ENCODE measurements around the gene CHST12. TPM values are rescaled to one million over a fixed set of nuclear protein-coding genes. Genes with fewer than 3 reads are reported as not detected.

CHST12 gene
- total RNA-seq, 1 donor from 2014 or later: 29.8 TPM

GRCh38 chr7:2409745-2410414 is 6.5 kb downstream of the CHST12 start:
- DNase-seq (no peak), ATAC-seq (no peak)
- no peaks in the 10 kb centered on the region for H3K36me3 ChIP-seq
- no peaks in the 10 kb centered on the region for H3K9me3 ChIP-seq
- peak overlapping the region; percentile 56 for H3K27ac ChIP-seq
- intact Hi-C loops (cut with DNase I): loop anchor here (10.0 kb wide), 1 partner anchor 535 kb away; no protein-coding TSS in a partner anchor
- H3K4me1 ChIP-seq: peaks cover 69% of the 10 kb centered on the region
- TF ChIP-seq CTCF (IDR thresholded peaks at IDR 0.05): no peak
- H3K4me3 ChIP-seq: no peak overlapping the region
- H3K27me3 ChIP-seq: no peaks in the 10 kb centered on the region

GRCh38 chr7:2411049-2411448 is 7.6 kb downstream of the CHST12 start:
- Histone ChIP-seq H3K4me3 (no peak overlapping the region), H3K27me3 (no peaks in the 10 kb centered on the region), H3K27ac (no peak overlapping the region), H3K4me1 (peaks cover 57% of the 10 kb centered on the region), H3K9me3 (no peaks in the 10 kb centered on the region), H3K36me3 (no peaks in the 10 kb centered on the region)
- DNase-seq: no peak
- intact Hi-C loops (cut with DNase I): no loop called here
- no peak for ATAC-seq
- no peak for TF ChIP-seq CTCF (IDR thresholded peaks at IDR 0.05)

- ATAC-seq (no peak), DNase-seq (no peak)
- intact Hi-C loops (cut with DNase I): no loop called here
- H3K9me3 ChIP-seq: no peaks in the 10 kb centered on the region
- peak overlapping the region; percentile 37 for H3K27ac ChIP-seq
- no peaks in the 10 kb centered on the region for H3K36me3 ChIP-seq
- H3K4me3 ChIP-seq: no peak overlapping the region
- H3K4me1 ChIP-seq: peaks cover 57% of the 10 kb centered on the region
- TF ChIP-seq CTCF (IDR thresholded peaks at IDR 0.05): no peak
- no peaks in the 10 kb centered on the region for H3K27me3 ChIP-seq
These were observed 8.6 kb downstream of the CHST12 start for GRCh38 chr7:2411815-2412586.

GRCh38 chr7:2412587-2413201 is 9.3 kb downstream of the CHST12 start:
- H3K4me3 ChIP-seq: no peak overlapping the region
- no peaks in the 10 kb centered on the region for H3K36me3 ChIP-seq
- ATAC-seq: no peak
- H3K4me1 ChIP-seq: peaks cover 51% of the 10 kb centered on the region
- no peaks in the 10 kb centered on the region for H3K27me3 ChIP-seq
- no peaks in the 10 kb centered on the region for H3K9me3 ChIP-seq
- intact Hi-C loops (cut with DNase I): no loop called here
- no peak for TF ChIP-seq CTCF (IDR thresholded peaks at IDR 0.05)
- peak overlapping the region; percentile 37 for H3K27ac ChIP-seq
- DNase-seq: no peak

- Histone ChIP-seq H3K36me3 (no peaks in the 10 kb centered on the region), H3K4me3 (no peak overlapping the region), H3K4me1 (peaks cover 22% of the 10 kb centered on the region), H3K27ac (no peak overlapping the region), H3K9me3 (no peaks in the 10 kb centered on the region), H3K27me3 (no peaks in the 10 kb centered on the region)
- ATAC-seq (no peak), DNase-seq (no peak)
- intact Hi-C loops (cut with DNase I): no loop called here
- no peak for TF ChIP-seq CTCF (IDR thresholded peaks at IDR 0.05)
These were observed 12.7 kb downstream of the CHST12 start for GRCh38 chr7:2416063-2416462.

Measured in upper lobe of right lung (tissue), 1 donor.